Stimulated activated CD8-positive, alpha-beta memory T cell treated with anti-CD3 and anti-CD28 coated beads, Interleukin-12 subunit alpha, Interleukin-12 subunit beta, amount 100 ng/mL, for 24 hours (primary cell): ENCODE data around the gene ENAH.

Experiments used
- DNase-seq: peaks from one replicate; pipeline ENCODE4 v3.0.0-alpha.2; 2020; ENCODE audit errors: extremely low read depth

Gene ENAH

GRCh38 chr1:225471453-225472301 is 181.2 kb downstream of the ENAH start:
- no peak for DNase-seq

GRCh38 chr1:225471109-225471452 is 181.8 kb downstream of the ENAH start:
- no peak for DNase-seq

GRCh38 chr1:225470211-225471108 is 182.5 kb downstream of the ENAH start:
- DNase-seq, result no peak

- DNase-seq, result no peak
These were observed 183.9 kb downstream of the ENAH start for GRCh38 chr1:225469051-225469450.

- no peak for DNase-seq
These were observed 184.5 kb downstream of the ENAH start for GRCh38 chr1:225468270-225469020.

GRCh38 chr1:225467193-225468020 is 185.5 kb downstream of the ENAH start:
- peak; percentile 53 for DNase-seq

- DNase-seq, result no peak
These were observed 186.1 kb downstream of the ENAH start for GRCh38 chr1:225466848-225467192.

GRCh38 chr1:225465793-225466517 is 187.0 kb downstream of the ENAH start:
- no peak for DNase-seq

GRCh38 chr1:225464851-225465792 is 187.8 kb downstream of the ENAH start:
- no peak for DNase-seq

- no peak for DNase-seq
These were observed 190.0 kb downstream of the ENAH start for GRCh38 chr1:225462714-225463574.

- no peak for DNase-seq
These were observed 190.6 kb downstream of the ENAH start for GRCh38 chr1:225462429-225462713.

GRCh38 chr1:225461533-225462428 is 191.1 kb downstream of the ENAH start:
- DNase-seq, result no peak

- DNase-seq, result no peak
These were observed 192.0 kb downstream of the ENAH start for GRCh38 chr1:225460737-225461532.

GRCh38 chr1:225460021-225460736 is 192.7 kb downstream of the ENAH start:
- no peak for DNase-seq

GRCh38 chr1:225458222-225458631 is 194.7 kb downstream of the ENAH start:
- no peak for DNase-seq

GRCh38 chr1:225454733-225455132 is 198.2 kb downstream of the ENAH start:
- peak; percentile 70 for DNase-seq
